H1 (cell line): Measurements from ENCODE around the gene AP1M1. TPM values are rescaled to one million over a fixed set of nuclear protein-coding genes. Genes with fewer than 3 reads are reported as not detected.

ENCODE experiments used
- CHD7 ChIP-seq: fragments of 300-600 bp; sonication (generic); IDR thresholded peaks from 2 replicates; pipeline ENCODE4 v1.7.1; 2012; ENCODE audit warnings: low read length, moderate library complexity, mild to moderate bottlenecking, inconsistent platforms; ENCODE audit not compliant: insufficient replicate concordance
- E2F6 ChIP-seq: IDR thresholded peaks from 2 replicates; pipeline ENCODE4 v1.6.1; 2012; ENCODE audit warnings: inconsistent platforms
- POU5F1 ChIP-seq: IDR thresholded peaks from 2 replicates; pipeline ENCODE4 v1.6.1; 2011; ENCODE audit warnings: low read depth, mild to moderate bottlenecking, low read length, moderate library complexity
- RAD21 ChIP-seq, 2 experiments: IDR thresholded peaks in 1 of 2; conservative IDR thresholded peaks in 1 of 2; 2 replicates each; pipeline ENCODE4 v1.6.1; 2011; ENCODE audit warnings: low read depth in 2 of 2, low read length in 2 of 2, improper control_type of control experiment in 1 of 2, inconsistent platforms in 1 of 2, mild to moderate bottlenecking in 1 of 2, moderate library complexity in 1 of 2
- SAP30 ChIP-seq: fragments of 300-600 bp; sonication (generic); IDR thresholded peaks from 2 replicates; pipeline ENCODE4 v1.7.1; 2012; ENCODE audit warnings: low read length, moderate library complexity, mild to moderate bottlenecking, inconsistent platforms; ENCODE audit not compliant: insufficient read depth, insufficient replicate concordance
- SUZ12 ChIP-seq: fragments of 200-600 bp; sonication (generic); IDR thresholded peaks from 2 replicates; pipeline ENCODE4 v1.6.1; 2012; ENCODE audit warnings: mild to moderate bottlenecking, inconsistent platforms, low read length, moderate library complexity, mixed read lengths
- USF2 ChIP-seq: IDR thresholded peaks from 2 replicates; pipeline ENCODE4 v1.6.1; 2011; ENCODE audit warnings: low read length, improper control_type of control experiment
- polyA plus RNA-seq, 7 experiments: library from polyadenylated mRNA; depleted of rRNA in 3 of 7; stranded (reverse) in 5 of 7; unstranded in 2 of 7; fragments of >200 nt in 5 of 7; fragments of 200-250 nt in 2 of 7; gene quantifications; 1 replicate in 5 of 7; 2 replicates in 1 of 7; 4 replicates in 1 of 7; pipeline versions ENCODE4 v1.2.1 to v1.2.3, GENCODE V29; 2011 to 2013; ENCODE audit warnings: missing spikeins in 2 of 7, mixed read lengths in 2 of 7
- total RNA-seq: library from RNA; stranded (reverse); fragmentation: NEBNext Ultra II Directional; extraction: Animal tissue kit (Norgen Biotek cat#: 25700); gene quantifications from 2 replicates; pipeline ENCODE4 v1.2.1, GENCODE V29; 2021

AP1M1 gene
- total and polyA plus RNA-seq, 2 of the 8 experiments (the other 6 are each of a cell fraction or from before 2014, with no cell fraction given): 30.9 to 37.5 TPM

GRCh38 chr19:16227837-16228636 is 30.3 kb downstream of the AP1M1 start (continued):
- TF ChIP-seq CHD7 (no peak), USF2 (no peak), SUZ12 (no peak), SAP30 (no peak), E2F6 (no peak), POU5F1 (no peak), RAD21 (IDR thresholded peaks at IDR 0.05 in 1 of 2, conservative IDR thresholded peaks at IDR 0.05 in 1 of 2; ENCODE audit: low read depth in 2 of 2, low read length in 2 of 2) (no peak)
